HL-60/S4 treated with phorbol 12-myristate 13-acetate at 8.2 ng/mL for 4 days and 3 days (cell line): ENCODE results near the gene RELB.

Experiments
- in situ Hi-C: fragments of 300-500 bp; cut with MboI; formaldehyde crosslinking; loops from 2 replicates; pipeline ENCODE4 v1.15.0; 2022; ENCODE audit warnings: low sequenced_read_pairs

The RELB gene

GRCh38 chr19:45058622-45059159 is 57.4 kb downstream of the RELB start:
- in situ Hi-C loops, result no loop called here

- in situ Hi-C loops, result no loop called here
Observed at GRCh38 chr19:45059258-45059965, 58.1 kb downstream of the RELB start.

GRCh38 chr19:45061965-45062364 is 60.7 kb downstream of the RELB start:
- in situ Hi-C loops, result no loop called here

- in situ Hi-C loops, result no loop called here
Observed at GRCh38 chr19:45063851-45064801, 62.9 kb downstream of the RELB start.

GRCh38 chr19:45066921-45067661 is 65.8 kb downstream of the RELB start:
- in situ Hi-C loops, result no loop called here

- in situ Hi-C loops, result no loop called here
Observed at GRCh38 chr19:45068041-45068440, 66.8 kb downstream of the RELB start.

- in situ Hi-C loops, result no loop called here
Observed at GRCh38 chr19:45069056-45069455, 67.8 kb downstream of the RELB start.

- in situ Hi-C loops, result no loop called here
Observed at GRCh38 chr19:45070214-45070613, 69.0 kb downstream of the RELB start.

GRCh38 chr19:45070861-45071544 is 69.7 kb downstream of the RELB start:
- in situ Hi-C loops, result no loop called here

- in situ Hi-C loops, result no loop called here
Observed at GRCh38 chr19:45071545-45071938, 70.3 kb downstream of the RELB start.

GRCh38 chr19:45071969-45072790 is 70.9 kb downstream of the RELB start:
- in situ Hi-C loops, result no loop called here

GRCh38 chr19:45074744-45075300 is 73.6 kb downstream of the RELB start:
- in situ Hi-C loops, result no loop called here

GRCh38 chr19:45075301-45076028 is 74.2 kb downstream of the RELB start:
- in situ Hi-C loops, result no loop called here

- in situ Hi-C loops, result no loop called here
Observed at GRCh38 chr19:45076029-45076850, 75.0 kb downstream of the RELB start, which contains the start of gene ZNF296. Gene ZNF296, minus strand, starts transcription at chr19:45076478. Its CDS starts 105 bp downstream, at chr19:45076373.

- in situ Hi-C loops, result no loop called here
Observed at GRCh38 chr19:45076851-45077730, 75.8 kb downstream of the RELB start.

GRCh38 chr19:45078390-45079062 is 77.3 kb downstream of the RELB start:
- in situ Hi-C loops, result no loop called here
